GM12878 (cell line): ENCODE data around the gene ASIC4.

Experiments
- CBFB ChIP-seq: IDR thresholded peaks from 2 replicates; pipeline ENCODE4 v1.6.1; 2016; ENCODE audit warnings: antibody characterized with exemption, low read depth
- POLR2AphosphoS2 ChIP-seq: IDR thresholded peaks from 2 replicates; pipeline ENCODE4 v1.6.1; 2011; ENCODE audit warnings: low read depth, mild to moderate bottlenecking, low read length, improper control_type of control experiment, moderate library complexity
- ZNF622 ChIP-seq: fragments of 450-650 bp; IDR thresholded peaks from 2 replicates; pipeline ENCODE4 v1.6.1; 2017; ENCODE audit warnings: mild to moderate bottlenecking, inconsistent platforms
- TF ChIP-seq, protein P1 (sequence below), 3 experiments: IDR thresholded peaks in 2 of 3; conservative IDR thresholded peaks in 1 of 3; 2 replicates each; pipeline ENCODE4 v1.5.1; 2011; ENCODE audit warnings: low read depth in 3 of 3, low read length in 3 of 3, mild to moderate bottlenecking in 3 of 3, control low read depth in 2 of 3, moderate library complexity in 2 of 3, inconsistent platforms in 1 of 3, mixed read lengths in 1 of 3; ENCODE audit not compliant: control insufficient read depth in 2 of 3, insufficient read depth in 1 of 3; ENCODE audit errors: extremely low read depth in 1 of 3

DNA sequence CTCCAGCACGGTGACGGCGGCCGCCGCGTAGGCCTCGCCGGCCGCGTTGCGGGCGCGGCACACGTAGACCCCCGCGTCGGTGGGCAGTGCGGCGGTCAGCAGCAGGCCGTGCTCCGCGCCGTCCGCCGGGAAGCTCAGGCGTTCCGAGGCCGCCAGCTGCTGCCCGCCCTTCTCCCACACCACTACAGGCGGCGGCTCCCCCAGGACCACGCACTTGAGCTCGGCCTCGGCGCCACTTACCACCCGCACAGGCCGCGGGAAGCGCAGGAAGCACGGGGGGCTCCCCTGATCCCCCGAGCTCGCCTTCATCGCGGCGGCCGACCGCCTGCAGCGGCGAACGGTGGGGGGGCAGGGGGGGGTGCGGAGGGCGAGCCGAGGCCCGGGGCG, 56.6 kb downstream of the ASIC4 start:
- TF ChIP-seq, protein P1, sequence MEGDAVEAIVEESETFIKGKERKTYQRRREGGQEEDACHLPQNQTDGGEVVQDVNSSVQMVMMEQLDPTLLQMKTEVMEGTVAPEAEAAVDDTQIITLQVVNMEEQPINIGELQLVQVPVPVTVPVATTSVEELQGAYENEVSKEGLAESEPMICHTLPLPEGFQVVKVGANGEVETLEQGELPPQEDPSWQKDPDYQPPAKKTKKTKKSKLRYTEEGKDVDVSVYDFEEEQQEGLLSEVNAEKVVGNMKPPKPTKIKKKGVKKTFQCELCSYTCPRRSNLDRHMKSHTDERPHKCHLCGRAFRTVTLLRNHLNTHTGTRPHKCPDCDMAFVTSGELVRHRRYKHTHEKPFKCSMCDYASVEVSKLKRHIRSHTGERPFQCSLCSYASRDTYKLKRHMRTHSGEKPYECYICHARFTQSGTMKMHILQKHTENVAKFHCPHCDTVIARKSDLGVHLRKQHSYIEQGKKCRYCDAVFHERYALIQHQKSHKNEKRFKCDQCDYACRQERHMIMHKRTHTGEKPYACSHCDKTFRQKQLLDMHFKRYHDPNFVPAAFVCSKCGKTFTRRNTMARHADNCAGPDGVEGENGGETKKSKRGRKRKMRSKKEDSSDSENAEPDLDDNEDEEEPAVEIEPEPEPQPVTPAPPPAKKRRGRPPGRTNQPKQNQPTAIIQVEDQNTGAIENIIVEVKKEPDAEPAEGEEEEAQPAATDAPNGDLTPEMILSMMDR (IDR thresholded peaks at IDR 0.05 in 2 of 3, conservative IDR thresholded peaks at IDR 0.05 in 1 of 3; ENCODE audit: control insufficient read depth in 2 of 3, extremely low read depth in 1 of 3, insufficient read depth in 1 of 3, low read depth in 3 of 3, low read length in 3 of 3), result no peak
- TF ChIP-seq POLR2AphosphoS2 (no peak), CBFB (no peak), ZNF622 (no peak)
